ENCODE results near the gene CMC1. TPM values are rescaled to one million over a fixed set of nuclear protein-coding genes. Genes with fewer than 3 reads are reported as not detected.
A peak's percentile ranks its signal among the peaks of the same experiment; 100 is the strongest.

CMC1 gene
- total RNA-seq, 1 experiment from 2014 or later = 16.5 TPM

DNA sequence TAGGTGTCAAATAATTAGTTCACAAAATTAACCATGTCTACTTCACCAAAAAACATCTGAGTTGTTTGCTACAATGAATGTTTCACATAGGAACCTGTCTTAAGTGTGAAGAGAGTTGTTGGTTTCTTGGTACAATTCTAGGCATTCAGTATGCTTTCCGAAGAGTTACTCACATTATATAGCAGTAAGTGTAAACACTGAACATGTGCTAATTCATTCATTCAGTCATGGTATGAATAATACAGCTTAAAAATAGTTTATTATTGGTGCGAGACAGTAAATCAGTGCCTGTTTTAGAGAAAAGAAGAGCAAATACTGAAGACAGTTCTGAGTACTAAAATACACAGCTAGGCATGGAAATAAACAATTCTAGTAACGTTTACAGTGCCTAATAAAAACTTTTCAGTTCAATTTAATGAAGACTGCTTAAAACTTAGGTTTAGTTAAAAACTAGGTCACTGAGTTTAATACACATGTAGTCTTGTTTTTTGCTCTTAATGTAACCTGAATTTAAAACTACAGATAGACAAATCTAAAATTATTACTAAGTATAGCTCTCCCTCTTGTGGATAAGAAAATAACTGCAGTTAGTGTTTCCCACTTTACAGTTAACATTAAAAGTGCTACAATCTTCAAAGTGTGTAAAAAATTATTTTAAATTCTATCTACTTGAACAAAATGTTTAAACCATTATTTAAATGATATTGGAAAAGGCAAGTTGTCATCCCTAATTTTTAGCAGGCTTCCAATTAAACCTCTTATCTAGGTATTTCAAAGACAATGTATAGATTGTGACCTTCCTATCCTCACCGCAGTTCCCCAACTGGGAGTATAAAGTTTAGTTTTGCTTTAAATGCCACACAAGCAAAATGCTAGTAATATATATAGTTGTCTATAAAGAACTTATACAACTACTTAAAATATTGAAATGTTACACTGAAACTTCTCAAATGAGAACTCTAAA is 87.1 kb downstream of the CMC1 start:
- WGBS (ENCODE audit: extremely low coverage, insufficient read length, low lambda C conversion rate) = no CpG with 5 or more reads among the region's 4 CpGs
- H3K36me3 Mint-ChIP-seq (ENCODE audit: insufficient read depth in 1 of 3, low read depth in 3 of 3) = peaks cover 0 to 25% (median 8%) of the 10 kb centered on the region in 3 experiments; a peak in 4 of 7 replicates

More for the DNA sequence above, 87.1 kb downstream of the CMC1 start:
- Histone ChIP-seq H3K9me3 (ENCODE audit: control insufficient read depth, low read depth, low read length) (no peaks in the 10 kb centered on the region), H3K9ac (ENCODE audit: extremely low read depth, insufficient read length, low read length) (no peak overlapping the region), H4K20me1 (ENCODE audit: control insufficient read depth, insufficient read depth, insufficient read length) (no peaks in the 10 kb centered on the region), H3K14ac (ENCODE audit: insufficient read depth, low read length) (no peak overlapping the region), H4K5ac (ENCODE audit: insufficient read length, low read depth, low read length) (no peak overlapping the region), H3K79me2 (ENCODE audit: insufficient read depth, low read length) (no peaks in the 10 kb centered on the region), H2BK5ac (ENCODE audit: insufficient read length, low read length) (no peak overlapping the region), H2BK20ac (ENCODE audit: low read depth, low read length, poor library complexity, severe bottlenecking) (no peak overlapping the region), H3K79me1 (ENCODE audit: insufficient read depth, low read depth, low read length, poor library complexity, severe bottlenecking) (no peaks in the 10 kb centered on the region), H3K4ac (ENCODE audit: low read depth, low read length) (no peak overlapping the region), H3K4me1 (ENCODE audit: insufficient read depth, low read length) (no peaks in the 10 kb centered on the region), H3K27me3 (ENCODE audit: insufficient read depth, low read length) (no peaks in the 10 kb centered on the region), H3K27ac (ENCODE audit: insufficient read length, low read depth, low read length) (no peak overlapping the region), H3K56ac (ENCODE audit: insufficient read length, low read depth, low read length) (no peak overlapping the region), H2AFZ (ENCODE audit: low read length) (no peak overlapping the region), H2BK120ac (ENCODE audit: low read depth, low read length, poor library complexity, severe bottlenecking) (no peak overlapping the region), H3T11ph (ENCODE audit: low read length) (no peak overlapping the region), H2BK15ac (ENCODE audit: low read depth, low read length) (no peak overlapping the region), H3K23me2 (ENCODE audit: insufficient read length, low read depth, low read length, poor library complexity, severe bottlenecking) (no peaks in the 10 kb centered on the region), H4K8ac (replicated peaks; ENCODE audit: insufficient read length, low read depth, low read length) (no peak overlapping the region), H2BK12ac (ENCODE audit: insufficient read length, low read depth, low read length) (no peak overlapping the region), H2AK5ac (ENCODE audit: insufficient read length, low read length) (no peak overlapping the region), H3K18ac (ENCODE audit: insufficient read length, low read depth, low read length) (no peak overlapping the region), H4K91ac (ENCODE audit: insufficient read length, low read depth, low read length) (no peak overlapping the region), H3K23ac (ENCODE audit: insufficient read length, low read depth, low read length) (no peak overlapping the region), H3K4me2 (ENCODE audit: insufficient read depth, insufficient read length, low read length) (no peak overlapping the region)
- H3K27ac Mint-ChIP-seq = no peak overlapping the region
- TF ChIP-seq, protein P1, sequence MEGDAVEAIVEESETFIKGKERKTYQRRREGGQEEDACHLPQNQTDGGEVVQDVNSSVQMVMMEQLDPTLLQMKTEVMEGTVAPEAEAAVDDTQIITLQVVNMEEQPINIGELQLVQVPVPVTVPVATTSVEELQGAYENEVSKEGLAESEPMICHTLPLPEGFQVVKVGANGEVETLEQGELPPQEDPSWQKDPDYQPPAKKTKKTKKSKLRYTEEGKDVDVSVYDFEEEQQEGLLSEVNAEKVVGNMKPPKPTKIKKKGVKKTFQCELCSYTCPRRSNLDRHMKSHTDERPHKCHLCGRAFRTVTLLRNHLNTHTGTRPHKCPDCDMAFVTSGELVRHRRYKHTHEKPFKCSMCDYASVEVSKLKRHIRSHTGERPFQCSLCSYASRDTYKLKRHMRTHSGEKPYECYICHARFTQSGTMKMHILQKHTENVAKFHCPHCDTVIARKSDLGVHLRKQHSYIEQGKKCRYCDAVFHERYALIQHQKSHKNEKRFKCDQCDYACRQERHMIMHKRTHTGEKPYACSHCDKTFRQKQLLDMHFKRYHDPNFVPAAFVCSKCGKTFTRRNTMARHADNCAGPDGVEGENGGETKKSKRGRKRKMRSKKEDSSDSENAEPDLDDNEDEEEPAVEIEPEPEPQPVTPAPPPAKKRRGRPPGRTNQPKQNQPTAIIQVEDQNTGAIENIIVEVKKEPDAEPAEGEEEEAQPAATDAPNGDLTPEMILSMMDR (conservative IDR thresholded peaks at IDR 0.05) = peak; percentile 86
- no peak for DNase-seq
- no peaks in the 10 kb centered on the region; a peak in 1 of 4 replicates for H3K4me1 Mint-ChIP-seq
- H3K27me3 Mint-ChIP-seq (ENCODE audit: low read depth) = no peaks in the 10 kb centered on the region
- no peaks in the 10 kb centered on the region for H3K9me3 Mint-ChIP-seq
- H3K4me3 Mint-ChIP-seq = no peak overlapping the region

Measured in H9 (cell line).